GM12878 (cell line): Measurements from ENCODE around the gene OPRPN. TPM values are rescaled to one million over a fixed set of nuclear protein-coding genes. Genes with fewer than 3 reads are reported as not detected.

Experiments
- BHLHE40 ChIP-seq, 2 experiments: fragments of 450-650 bp in 1 of 2; IDR thresholded peaks; 2 replicates each; pipeline ENCODE4 v1.6.1; 2011 to 2017; ENCODE audit warnings: low read depth in 2 of 2, borderline replicate concordance in 1 of 2, improper control_type of control experiment in 1 of 2, low read length in 1 of 2, mild to moderate bottlenecking in 1 of 2
- BMI1 ChIP-seq: fragments of 450-650 bp; IDR thresholded peaks from 2 replicates; pipeline ENCODE4 v1.6.1; 2016; ENCODE audit warnings: mild to moderate bottlenecking, moderate library complexity, borderline replicate concordance
- CHD4 ChIP-seq: fragments of 200-600 bp; sonication (generic); IDR thresholded peaks from 2 replicates; pipeline ENCODE4 v1.6.1; 2016; ENCODE audit warnings: mild to moderate bottlenecking
- IRF4 ChIP-seq: IDR thresholded peaks from 2 replicates; pipeline ENCODE4 v1.6.1; 2011; ENCODE audit warnings: low read depth, low read length
- MEF2A ChIP-seq: IDR thresholded peaks from 2 replicates; pipeline ENCODE4 v1.6.1; 2011; ENCODE audit warnings: low read depth, mild to moderate bottlenecking, low read length, moderate library complexity; ENCODE audit not compliant: insufficient read depth
- NR2C1 ChIP-seq: fragments of 450-650 bp; IDR thresholded peaks from 2 replicates; pipeline ENCODE4 v1.6.1; 2017; ENCODE audit warnings: antibody characterized with exemption, mild to moderate bottlenecking, moderate library complexity
- NR2C2 ChIP-seq: IDR thresholded peaks from 2 replicates; pipeline ENCODE4 v1.6.1; 2011; ENCODE audit warnings: borderline replicate concordance, low read depth; ENCODE audit not compliant: control insufficient read depth, insufficient read length
- RB1 ChIP-seq: fragments of 450-650 bp; formaldehyde crosslinking; IDR thresholded peaks from 2 replicates; pipeline ENCODE4 v1.6.1; 2017; ENCODE audit warnings: mild to moderate bottlenecking, borderline replicate concordance
- RELA ChIP-seq: fragments of 450-650 bp; IDR thresholded peaks from 2 replicates; pipeline ENCODE4 v1.8.0; 2014; ENCODE audit warnings: borderline replicate concordance; ENCODE audit not compliant: partially characterized antibody
- RFX5 ChIP-seq: IDR thresholded peaks from 2 replicates; pipeline ENCODE4 v1.6.1; 2011; ENCODE audit warnings: low read depth, low read length, improper control_type of control experiment
- SIX5 ChIP-seq: IDR thresholded peaks from 2 replicates; pipeline ENCODE4 v1.6.1; 2011; ENCODE audit warnings: mild to moderate bottlenecking, low read depth, low read length, moderate library complexity; ENCODE audit not compliant: severe bottlenecking
- SMAD1 ChIP-seq: fragments of 450-650 bp; IDR thresholded peaks from 2 replicates; pipeline ENCODE4 v1.6.1; 2018; ENCODE audit warnings: mild to moderate bottlenecking, low read depth; ENCODE audit not compliant: partially characterized antibody
- YY1 ChIP-seq: IDR thresholded peaks from 2 replicates; pipeline ENCODE4 v1.6.1; 2011; ENCODE audit warnings: low read depth, mild to moderate bottlenecking, low read length
- ZNF274 ChIP-seq: IDR thresholded peaks from one replicate; pipeline ENCODE4 v1.8.0; 2011; ENCODE audit not compliant: insufficient read length, insufficient read depth
- polyA plus RNA-seq, 11 experiments: library from polyadenylated mRNA; depleted of rRNA in 4 of 11; unstranded in 6 of 11; stranded (reverse) in 5 of 11; fragments of >200 nt; fragmentation: Nextera tagmentation in 4 of 11; fragmentation: Illumina TruSeq in 1 of 11; extraction: Ambion mirVana in 4 of 11; extraction: Trizol in 1 of 11; gene quantifications; 1 replicate in 1 of 11; 2 replicates in 10 of 11; pipeline versions ENCODE4 v1.2.1 to v1.2.3, GENCODE V29; 2011 to 2016; ENCODE audit warnings: inconsistent platforms in 2 of 11, missing spikeins in 2 of 11, low read depth in 1 of 11
- total RNA-seq, 4 experiments: library from RNA; depleted of rRNA in 3 of 4; stranded (reverse); fragments of >200 nt in 3 of 4; fragmentation: Illumina TruSeq in 1 of 4; extraction: Trizol in 1 of 4; gene quantifications; 2 replicates each; pipeline versions ENCODE4 v1.2.1 to v1.2.3, GENCODE V29; 2013 to 2021
- TF ChIP-seq, protein P1 (sequence below): fragments of 450-650 bp; conservative IDR thresholded peaks from 2 replicates; pipeline ENCODE4 v1.6.1; 2017; ENCODE audit warnings: mild to moderate bottlenecking, moderate library complexity
- TF ChIP-seq, protein P2 (sequence below): fragments of 450-650 bp; IDR thresholded peaks from 2 replicates; pipeline ENCODE4 v1.6.1; 2017; ENCODE audit warnings: borderline replicate concordance
- TF ChIP-seq, protein P3 (sequence below): fragments of 450-650 bp; IDR thresholded peaks from 2 replicates; pipeline ENCODE4 v1.6.1; 2018; ENCODE audit warnings: mild to moderate bottlenecking, low read depth, moderate library complexity; ENCODE audit not compliant: partially characterized antibody
- TF ChIP-seq, protein P4 (sequence below): fragments of 150-350 bp; IDR thresholded peaks from 2 replicates; pipeline ENCODE4 v1.6.1; 2014; ENCODE audit warnings: mild to moderate bottlenecking, low read depth, low read length

The OPRPN gene
- total and polyA plus RNA-seq, 10 of the 15 experiments (the other 5 are each of a cell fraction or from before 2014, with no cell fraction given): 0.16 to 0.33 TPM; not detected in 8

DNA sequence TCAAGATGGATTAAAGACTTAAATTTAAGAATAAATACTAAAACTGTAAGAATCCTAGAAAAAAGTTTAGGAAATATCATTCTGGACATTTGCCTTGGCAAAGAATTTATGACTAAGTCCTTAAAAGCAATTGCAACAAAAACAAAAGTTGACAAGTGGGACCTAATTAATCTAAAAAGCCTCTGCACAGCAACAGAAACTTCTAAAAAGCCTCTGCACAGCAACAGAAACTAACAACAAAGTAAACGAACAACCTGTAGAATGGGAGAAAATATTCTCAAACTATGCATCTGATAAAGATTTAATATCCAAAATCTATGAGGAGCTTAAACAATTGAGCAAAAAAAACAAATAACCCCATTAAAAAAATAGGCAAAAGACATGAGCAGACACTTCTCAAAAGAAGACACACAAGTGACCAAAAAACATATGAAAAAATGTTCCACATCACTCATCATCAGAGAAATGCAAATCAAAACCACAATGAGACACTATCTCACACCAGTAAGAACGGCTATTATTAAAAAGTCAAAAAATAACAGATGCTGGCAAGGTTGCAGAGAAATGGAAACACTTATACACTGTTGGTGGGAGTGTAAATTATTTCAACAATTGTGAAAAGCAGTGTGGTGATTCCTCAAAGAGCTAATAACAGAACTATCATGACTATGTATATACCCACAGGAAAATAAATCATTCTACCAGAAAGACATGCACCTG, 5.5 kb upstream of the OPRPN start (continued):
- no peak for TF ChIP-seq SIX5
- no peak for TF ChIP-seq IRF4
- TF ChIP-seq, protein P1, sequence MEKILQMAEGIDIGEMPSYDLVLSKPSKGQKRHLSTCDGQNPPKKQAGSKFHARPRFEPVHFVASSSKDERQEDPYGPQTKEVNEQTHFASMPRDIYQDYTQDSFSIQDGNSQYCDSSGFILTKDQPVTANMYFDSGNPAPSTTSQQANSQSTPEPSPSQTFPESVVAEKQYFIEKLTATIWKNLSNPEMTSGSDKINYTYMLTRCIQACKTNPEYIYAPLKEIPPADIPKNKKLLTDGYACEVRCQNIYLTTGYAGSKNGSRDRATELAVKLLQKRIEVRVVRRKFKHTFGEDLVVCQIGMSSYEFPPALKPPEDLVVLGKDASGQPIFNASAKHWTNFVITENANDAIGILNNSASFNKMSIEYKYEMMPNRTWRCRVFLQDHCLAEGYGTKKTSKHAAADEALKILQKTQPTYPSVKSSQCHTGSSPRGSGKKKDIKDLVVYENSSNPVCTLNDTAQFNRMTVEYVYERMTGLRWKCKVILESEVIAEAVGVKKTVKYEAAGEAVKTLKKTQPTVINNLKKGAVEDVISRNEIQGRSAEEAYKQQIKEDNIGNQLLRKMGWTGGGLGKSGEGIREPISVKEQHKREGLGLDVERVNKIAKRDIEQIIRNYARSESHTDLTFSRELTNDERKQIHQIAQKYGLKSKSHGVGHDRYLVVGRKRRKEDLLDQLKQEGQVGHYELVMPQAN: no peak
- TF ChIP-seq BMI1: peak; percentile 74; the same call in 1 of the 2 replicates
- TF ChIP-seq, protein P2, sequence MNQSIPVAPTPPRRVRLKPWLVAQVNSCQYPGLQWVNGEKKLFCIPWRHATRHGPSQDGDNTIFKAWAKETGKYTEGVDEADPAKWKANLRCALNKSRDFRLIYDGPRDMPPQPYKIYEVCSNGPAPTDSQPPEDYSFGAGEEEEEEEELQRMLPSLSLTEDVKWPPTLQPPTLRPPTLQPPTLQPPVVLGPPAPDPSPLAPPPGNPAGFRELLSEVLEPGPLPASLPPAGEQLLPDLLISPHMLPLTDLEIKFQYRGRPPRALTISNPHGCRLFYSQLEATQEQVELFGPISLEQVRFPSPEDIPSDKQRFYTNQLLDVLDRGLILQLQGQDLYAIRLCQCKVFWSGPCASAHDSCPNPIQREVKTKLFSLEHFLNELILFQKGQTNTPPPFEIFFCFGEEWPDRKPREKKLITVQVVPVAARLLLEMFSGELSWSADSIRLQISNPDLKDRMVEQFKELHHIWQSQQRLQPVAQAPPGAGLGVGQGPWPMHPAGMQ: no peak
- TF ChIP-seq NR2C1: no peak
- TF ChIP-seq CHD4: no peak
- no peak for TF ChIP-seq RFX5
- TF ChIP-seq NR2C2: no peak
- TF ChIP-seq RELA: no peak
- TF ChIP-seq YY1: no peak
- TF ChIP-seq, protein P3, sequence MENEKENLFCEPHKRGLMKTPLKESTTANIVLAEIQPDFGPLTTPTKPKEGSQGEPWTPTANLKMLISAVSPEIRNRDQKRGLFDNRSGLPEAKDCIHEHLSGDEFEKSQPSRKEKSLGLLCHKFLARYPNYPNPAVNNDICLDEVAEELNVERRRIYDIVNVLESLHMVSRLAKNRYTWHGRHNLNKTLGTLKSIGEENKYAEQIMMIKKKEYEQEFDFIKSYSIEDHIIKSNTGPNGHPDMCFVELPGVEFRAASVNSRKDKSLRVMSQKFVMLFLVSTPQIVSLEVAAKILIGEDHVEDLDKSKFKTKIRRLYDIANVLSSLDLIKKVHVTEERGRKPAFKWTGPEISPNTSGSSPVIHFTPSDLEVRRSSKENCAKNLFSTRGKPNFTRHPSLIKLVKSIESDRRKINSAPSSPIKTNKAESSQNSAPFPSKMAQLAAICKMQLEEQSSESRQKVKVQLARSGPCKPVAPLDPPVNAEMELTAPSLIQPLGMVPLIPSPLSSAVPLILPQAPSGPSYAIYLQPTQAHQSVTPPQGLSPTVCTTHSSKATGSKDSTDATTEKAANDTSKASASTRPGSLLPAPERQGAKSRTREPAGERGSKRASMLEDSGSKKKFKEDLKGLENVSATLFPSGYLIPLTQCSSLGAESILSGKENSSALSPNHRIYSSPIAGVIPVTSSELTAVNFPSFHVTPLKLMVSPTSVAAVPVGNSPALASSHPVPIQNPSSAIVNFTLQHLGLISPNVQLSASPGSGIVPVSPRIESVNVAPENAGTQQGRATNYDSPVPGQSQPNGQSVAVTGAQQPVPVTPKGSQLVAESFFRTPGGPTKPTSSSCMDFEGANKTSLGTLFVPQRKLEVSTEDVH: no peak
- peak; percentile 58 for TF ChIP-seq SMAD1
- no peak for TF ChIP-seq MEF2A
- TF ChIP-seq ZNF274: no peak
- TF ChIP-seq, protein P4, sequence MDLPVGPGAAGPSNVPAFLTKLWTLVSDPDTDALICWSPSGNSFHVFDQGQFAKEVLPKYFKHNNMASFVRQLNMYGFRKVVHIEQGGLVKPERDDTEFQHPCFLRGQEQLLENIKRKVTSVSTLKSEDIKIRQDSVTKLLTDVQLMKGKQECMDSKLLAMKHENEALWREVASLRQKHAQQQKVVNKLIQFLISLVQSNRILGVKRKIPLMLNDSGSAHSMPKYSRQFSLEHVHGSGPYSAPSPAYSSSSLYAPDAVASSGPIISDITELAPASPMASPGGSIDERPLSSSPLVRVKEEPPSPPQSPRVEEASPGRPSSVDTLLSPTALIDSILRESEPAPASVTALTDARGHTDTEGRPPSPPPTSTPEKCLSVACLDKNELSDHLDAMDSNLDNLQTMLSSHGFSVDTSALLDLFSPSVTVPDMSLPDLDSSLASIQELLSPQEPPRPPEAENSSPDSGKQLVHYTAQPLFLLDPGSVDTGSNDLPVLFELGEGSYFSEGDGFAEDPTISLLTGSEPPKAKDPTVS: no peak
- TF ChIP-seq RB1: no peak; the same call in 1 of the 2 replicates
- TF ChIP-seq BHLHE40 (IDR thresholded peaks at IDR 0.05; ENCODE audit: borderline replicate concordance in 1 of 2, low read depth in 2 of 2, low read length in 1 of 2): peak in 1 of 2 experiments; percentile 18; a peak in 1 of 4 replicates
